Measurements from ENCODE around the gene SMARCD1.

The SMARCD1 gene

DNA sequence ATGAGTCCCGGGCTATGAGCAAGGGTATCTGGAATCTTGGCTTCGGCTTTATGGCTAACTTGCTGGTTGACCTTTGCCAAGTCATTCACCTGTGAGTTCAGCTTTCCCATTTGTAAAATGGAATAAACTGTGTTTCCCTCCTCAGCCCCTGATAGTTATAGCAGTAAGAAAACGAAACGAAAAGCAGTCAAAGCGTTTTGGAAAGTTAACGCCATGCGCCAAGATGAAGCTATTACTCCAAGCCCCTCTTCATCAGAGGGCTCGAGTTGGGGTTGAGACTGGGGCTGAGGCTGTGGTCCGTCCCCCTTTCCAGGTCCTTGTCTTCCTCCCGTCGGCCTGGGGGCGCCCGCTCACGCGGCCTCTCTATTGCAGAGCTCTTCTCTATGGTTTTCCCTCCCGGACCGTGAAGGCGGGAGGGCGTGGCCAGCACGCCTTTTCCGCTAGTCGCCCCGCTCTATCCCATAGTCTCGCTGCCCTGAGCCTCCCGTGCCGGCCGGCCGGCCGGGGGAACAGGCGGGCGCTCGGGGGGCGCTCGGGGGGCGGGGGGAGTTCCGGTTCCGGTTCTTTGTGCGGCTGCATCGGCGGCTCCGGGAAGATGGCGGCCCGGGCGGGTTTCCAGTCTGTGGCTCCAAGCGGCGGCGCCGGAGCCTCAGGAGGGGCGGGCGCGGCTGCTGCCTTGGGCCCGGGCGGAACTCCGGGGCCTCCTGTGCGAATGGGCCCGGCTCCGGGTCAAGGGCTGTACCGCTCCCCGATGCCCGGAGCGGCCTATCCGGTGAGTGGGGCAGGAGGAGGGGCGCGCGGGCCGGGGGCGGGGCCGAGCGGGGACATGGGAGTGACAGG is at the start of gene SMARCD1:
Gene SMARCD1, plus strand, starts transcription at position 568 of the 840 bp plus-strand sequence. Its CDS starts 28 bp downstream, at position 596.
- peak; percentile 34 to 94 (median 86) for DNase-seq

DNA sequence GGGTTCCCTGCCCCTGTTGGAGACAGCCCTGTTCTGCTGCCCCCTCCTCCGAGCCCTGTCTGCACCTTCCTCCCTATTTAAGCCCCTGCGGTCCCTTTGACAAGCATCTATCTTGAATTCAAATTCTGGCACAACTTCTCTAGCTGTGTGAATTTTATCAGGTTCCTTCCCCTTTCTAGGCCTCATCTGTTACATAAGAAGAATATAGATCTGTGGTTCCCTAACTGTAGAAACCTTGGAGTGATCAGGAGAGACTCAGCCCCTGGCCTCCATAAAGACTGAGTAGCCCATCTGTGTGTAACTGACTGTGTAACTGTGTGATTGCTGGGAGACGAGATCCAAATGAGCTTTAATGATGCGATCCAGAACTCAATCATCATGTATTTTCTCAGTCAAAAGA is 46.8 kb upstream of the SMARCD1 start:
- DNase-seq = no peak

DNA sequence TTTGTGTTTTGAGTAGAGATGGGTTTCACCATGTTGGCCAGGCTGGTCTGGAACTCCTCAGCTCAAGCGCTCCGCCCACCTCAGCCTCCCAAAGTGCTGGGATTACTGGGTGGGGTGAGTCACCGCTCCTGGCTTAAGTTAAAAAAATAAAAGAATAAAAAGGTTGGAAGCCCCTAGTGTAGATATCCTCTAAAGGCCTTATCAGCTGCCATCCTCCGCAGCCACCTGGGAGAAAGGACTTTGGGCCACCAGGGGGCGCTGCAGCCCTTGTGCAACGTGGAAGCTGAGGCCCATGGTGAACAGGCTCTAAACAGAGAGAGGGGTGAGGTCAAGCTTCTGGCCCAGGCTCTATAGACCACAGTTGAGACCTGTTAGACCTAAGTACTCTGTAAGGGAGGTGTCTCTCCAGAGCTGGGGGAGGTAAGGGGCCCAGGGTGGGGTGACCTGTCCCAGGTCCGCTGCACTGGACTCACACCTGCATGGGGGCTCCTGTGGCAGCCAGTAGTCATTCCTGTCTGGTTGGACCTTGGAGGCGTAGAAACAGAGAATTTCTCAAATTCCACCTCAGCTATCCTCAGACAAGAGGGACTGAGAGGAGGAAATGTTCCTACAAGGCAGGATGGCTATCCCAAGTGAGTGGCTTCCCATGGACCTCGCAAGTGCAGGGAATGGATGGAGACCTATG is 45.8 kb upstream of the SMARCD1 start:
- DNase-seq = peak in 11 of 14 donors; percentile 25 to 79 (median 59)

DNA sequence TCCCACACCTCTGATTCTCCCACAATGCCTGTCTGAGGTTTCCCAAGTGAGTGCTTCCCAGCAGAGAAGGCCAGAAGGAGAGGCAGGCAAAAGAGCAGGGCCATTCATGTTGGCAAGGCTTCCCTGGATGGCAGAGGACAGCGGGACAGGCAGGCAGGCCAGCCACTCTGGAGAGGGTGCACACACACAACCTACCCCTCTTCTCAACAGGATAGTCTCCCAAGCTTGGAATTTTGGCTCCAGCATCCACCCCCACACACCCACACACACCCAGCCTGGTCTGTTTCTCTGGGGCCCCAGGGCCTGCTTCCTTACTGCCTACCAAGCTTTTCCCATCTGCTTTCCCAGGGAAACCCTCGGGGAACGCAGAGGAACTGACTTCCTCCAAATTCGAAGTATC is 44.5 kb upstream of the SMARCD1 start:
- no peak for DNase-seq

DNA sequence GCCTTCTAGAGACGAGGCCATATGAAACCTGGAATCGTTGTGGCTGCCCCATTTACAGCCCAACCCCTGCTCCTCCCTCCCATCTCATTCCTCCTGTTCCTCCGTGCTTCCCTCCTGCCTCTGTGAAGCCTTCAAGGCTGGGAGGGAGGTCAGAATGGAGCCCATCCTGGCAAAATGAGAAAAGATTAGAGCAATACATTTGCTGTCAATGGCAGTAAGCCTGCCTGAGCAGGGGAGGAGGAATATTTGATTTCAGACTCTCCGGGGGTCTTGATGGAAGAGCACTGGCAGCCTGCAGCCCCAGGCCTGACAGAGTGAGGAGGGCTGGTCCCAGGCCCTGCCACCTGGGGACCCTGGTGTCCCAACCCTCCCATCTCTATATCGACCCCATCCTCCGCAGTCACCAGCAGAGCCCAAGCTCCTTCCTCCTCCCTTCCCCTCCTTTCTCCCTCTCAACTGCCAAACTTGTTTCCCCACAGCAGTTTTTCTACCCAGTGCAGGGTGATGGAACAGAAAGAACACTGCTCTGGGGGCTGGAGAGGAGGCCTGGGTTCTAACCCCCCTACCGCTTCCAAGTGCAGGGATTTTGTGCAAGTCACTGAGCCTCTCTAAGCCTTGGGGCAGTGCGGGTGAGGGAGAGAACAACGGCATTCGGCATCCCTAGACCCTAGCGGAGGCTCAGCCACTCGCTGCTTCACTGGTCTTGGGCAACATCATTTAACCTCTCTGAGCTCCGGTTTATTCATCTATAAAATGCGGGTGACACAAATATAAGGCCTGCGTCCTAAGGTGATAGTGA is 43.9 kb upstream of the SMARCD1 start:
- DNase-seq = no peak

DNA sequence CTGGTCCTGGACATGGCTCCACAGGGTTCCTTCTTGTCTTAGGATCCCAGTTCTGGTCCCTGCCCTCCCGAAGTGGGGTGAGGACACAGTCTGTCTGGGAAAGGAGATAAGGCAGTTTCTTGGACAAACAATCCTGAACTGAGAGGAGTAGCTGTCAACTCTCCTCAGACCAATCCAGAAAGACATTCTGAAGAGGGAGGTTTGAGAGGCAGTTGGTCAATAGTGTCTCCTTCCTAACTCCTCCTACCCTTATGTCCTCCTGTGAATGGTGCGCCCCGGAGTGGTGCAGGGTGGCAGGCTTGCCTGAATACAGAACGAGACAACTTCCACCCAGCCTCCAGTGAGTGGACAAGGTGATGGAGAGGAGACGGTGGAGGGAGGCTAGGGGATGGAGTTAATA is 43.2 kb upstream of the SMARCD1 start:
- DNase-seq = no peak

DNA sequence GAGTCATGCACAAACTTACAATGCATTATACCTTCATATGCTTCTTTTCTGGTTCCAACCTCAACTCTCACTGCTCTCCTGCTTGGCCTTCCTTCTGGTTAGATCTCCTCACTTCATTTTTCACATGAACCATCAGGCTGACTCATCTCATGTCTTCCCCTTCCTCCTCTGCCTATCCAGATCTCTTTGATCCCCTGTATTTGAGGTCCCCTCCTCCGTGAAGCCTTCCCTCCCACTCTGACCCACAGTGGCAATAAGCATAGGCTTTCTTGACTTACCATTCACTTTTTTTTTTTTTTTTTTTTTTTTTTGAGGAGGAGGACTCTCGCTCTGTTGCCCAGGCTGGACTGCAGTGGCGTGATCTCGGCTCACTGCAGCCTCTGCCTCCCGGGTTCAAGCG is 42.4 kb upstream of the SMARCD1 start:
- no peak for DNase-seq

DNA sequence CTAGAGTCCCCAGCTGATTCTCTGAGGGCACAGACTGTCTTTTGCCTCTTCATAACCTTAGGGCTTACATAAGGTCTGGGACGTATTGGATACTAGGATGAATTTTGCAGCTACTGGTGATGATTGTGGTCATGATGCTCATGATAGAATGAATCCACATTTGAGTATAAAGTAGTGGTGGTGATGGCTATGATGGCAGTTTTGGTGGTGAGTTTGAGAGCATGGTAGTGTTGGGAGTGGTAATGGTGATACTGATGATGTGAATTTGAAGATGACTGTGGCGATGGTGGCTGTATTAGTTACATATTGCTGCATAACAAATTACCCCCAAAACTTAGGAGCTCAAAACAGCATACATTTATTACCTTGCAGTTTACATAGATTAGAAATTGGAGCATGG is 41.8 kb upstream of the SMARCD1 start:
- DNase-seq = no peak

DNA sequence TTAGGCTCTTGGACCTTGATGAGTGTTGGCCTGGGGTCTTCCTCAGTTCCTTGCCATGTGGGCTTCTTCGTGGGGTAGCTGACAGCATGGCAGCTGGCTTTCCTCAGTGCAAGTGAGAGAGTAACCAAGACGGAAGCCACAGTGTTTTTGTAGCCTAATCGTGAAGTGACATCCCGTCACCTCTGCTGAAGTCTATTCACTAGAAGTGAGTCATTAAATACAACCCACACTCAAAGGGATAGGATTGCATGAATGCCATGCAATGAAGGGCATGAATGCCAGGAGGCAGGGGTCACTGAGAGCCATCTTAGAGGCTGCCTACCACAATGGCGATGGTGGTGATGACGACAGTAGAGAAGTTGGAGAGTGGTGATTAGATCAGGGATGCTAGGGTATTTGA is 41.3 kb upstream of the SMARCD1 start:
- DNase-seq = no peak

DNA sequence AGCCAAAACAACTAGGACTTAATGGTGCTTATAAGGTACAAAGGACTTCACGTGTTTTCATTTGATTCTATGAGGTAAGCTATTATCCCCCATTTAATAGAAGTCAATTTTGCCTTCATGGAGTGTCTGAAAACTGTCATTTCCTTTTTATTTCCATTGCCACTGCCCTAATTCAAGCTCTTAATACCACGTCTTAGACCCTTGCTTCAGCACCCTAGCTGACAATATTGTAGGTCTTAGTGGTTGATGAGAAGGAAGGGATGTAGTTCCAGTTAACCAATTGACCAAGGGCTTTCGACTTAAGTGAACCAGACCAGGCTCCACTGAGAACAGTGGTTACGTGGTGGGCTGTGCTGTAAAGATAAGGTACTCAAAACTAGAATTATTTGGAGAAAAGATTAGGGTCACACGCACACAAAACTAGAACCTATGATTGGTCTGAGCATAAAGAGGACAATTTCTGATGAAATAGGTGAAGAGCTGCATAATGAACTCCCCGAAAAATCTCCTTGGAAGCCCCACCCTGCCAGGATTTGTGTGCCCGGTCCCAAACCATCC is 37.4 kb upstream of the SMARCD1 start:
- DNase-seq = no peak

DNA sequence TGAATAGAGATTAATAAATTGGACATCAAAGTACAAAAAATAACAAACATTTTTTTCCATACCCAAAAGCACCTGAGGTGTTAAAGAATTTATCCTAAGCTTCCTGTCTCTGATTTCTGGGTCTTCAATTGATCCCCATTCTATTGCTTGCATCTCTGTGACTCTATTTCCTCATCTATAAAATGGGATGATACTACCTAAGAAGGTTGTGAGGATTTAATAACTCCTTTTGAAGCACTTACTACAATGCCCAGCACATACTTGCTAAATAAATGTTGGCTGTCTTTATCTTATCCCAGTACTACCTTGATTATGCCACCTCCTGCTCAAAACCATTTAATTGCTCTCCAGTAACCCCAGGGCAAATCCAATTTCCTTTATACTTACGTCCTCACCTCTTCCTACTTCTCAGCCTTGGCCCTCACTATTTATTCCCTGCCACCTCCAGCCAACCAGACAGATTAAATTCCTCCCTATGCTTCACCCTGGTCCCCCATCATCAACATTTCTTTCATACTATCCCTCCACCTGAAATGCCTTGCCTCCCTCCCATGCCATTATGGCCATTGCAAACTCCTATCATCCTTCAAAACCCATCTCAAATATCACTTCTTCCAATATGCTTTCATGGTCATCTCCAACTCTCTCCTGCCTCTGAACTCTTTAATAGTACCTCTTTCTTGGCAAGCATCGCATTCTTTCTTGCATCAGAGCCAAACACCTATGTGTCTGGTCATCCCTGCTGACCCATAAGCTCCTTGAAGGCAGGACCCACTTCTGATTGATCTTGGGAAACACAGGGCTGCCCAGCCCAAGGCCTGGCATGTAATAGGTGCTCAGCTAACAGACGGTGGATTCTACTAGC is 35.7 kb upstream of the SMARCD1 start:
- no peak for DNase-seq

DNA sequence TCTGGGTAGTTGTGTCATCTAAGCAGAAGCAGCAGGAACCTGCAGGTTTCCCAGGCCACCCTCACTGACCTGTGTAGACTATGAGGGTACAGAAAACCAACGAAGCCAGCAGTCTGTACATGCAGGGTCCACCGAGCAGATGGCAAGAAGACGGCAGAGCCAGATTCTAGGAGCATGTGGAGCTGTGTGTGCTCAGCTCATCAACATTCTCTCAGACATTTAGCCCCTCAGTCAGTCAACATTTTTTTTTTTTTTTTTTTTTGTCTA is 35.1 kb upstream of the SMARCD1 start:
- DNase-seq = no peak

DNA sequence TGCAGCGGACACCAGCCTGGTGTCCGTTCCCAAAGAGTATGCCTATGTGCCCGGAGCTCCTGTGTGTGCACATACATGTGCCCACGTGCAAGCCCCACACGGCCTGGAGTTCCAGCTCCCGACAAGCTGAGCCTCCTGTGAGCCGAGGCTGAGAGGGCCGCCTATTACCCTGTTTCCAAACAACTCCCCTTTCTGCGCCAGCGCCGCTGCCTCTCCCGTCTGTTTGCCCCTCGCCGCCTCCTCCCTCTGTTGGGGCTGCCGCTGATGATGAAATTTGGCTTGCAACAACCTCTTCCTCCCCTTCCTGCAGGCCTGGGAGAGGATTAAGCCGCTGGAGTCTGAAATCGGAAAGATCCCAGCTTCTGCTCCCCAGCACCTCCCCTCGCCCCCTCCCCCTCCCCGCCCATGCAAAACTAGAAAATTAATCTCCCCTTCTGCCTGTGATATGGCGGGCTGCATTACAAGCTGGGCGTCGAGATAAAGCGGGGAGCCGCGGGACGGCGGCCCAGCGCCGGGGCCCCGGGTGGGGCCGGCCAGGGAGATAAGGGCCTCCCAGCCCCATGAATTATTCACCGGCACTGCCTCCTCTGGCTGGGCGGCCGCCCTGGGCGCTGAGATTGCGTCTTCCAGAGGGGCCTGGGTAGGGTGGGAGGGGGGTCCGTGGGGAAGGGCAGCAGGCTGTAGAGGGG is 34.6 kb upstream of the SMARCD1 start:
- no peak for DNase-seq

DNA sequence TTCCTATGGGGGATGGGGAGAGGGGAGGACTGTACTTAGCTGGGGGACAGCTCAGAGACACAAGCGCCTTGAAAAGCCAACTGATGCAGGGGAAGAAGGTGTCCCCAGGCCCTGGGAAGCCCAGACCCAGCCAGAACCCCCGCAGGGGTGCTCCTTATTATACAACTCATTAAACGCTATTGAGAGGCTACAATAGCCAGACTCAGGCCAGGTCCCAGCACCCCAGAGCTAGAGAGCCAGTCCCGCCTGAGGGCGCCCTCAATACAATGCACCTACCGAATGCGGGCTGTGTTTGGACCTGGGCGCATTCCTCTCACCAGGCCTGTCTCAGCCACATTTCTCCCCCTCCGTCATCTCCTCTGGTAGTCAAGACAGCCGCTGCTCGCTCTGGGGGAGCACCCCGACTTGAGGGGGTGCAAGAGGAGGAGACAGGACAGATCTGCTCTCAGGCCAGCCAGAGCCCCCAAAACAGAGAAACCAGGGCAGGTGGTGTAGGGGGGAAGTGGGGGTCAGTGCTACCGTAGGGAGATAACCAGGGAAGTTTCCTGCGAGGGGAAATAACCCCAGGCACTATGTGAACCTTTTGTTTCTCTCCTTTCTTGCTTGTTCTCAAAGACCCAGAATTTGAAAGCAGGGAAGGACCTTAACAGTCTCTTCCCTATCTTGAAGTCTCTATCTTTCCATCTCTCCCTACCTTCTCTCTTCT is 33.9 kb upstream of the SMARCD1 start:
- no peak for DNase-seq

DNA sequence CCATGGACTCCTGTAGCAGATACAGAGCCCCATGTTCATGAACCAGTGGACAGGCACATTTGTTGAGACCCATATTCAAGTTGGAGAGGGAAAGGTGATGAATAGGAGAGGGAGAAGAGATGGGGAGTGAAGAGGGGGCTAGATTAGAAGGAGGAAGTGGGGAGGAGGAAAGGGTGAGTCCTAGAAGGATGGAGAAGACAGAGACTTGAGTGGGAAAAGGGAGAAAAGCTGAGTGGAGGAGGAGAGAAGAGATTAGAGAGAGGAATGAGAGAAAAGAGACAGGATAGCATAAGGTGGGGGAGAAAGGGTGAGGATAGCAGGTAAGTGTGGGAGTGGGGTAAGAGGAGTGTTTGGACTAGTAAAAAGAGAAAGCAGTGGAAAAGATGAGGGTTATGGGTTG is 32.6 kb upstream of the SMARCD1 start:
- no peak for DNase-seq

DNA sequence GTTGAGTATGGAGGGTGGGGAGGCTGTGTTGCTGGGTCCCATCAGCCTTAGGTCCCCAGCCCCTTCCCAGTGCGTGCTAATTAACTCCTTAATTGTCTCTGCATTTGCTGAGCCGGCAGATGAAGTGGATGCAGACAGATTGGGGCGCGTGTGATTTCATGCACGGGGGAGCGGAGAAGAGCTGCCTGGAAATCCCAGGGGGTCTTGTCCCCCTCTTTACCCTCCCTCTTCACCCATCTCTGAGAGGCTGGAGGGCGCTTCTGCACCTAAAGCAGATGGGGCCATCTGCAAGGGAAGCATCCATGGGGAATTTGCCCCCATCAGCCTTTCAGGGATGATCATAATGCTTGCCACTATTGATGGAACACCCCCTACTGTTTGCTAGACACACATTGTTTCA is 32.2 kb upstream of the SMARCD1 start:
- DNase-seq = no peak

DNA sequence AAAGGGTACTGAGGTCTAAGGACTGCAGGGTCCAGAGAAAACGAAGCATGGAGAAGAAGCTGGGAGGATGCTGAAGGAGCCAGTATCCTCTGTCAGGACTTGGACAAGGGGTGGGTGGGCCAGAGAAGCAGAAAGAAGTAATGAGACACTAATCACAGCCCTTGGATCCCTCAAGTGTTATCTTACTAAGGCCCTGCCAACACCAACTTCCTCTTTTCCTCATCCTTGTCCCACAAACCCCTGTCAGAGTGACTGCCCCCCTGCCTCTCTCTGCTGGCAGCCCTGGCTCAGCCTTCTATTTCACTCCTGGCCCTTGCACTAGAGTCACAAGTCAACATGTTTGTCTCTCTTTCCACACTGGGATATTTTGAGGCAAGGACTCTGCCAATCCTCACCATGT is 31.6 kb upstream of the SMARCD1 start:
- DNase-seq = no peak

DNA sequence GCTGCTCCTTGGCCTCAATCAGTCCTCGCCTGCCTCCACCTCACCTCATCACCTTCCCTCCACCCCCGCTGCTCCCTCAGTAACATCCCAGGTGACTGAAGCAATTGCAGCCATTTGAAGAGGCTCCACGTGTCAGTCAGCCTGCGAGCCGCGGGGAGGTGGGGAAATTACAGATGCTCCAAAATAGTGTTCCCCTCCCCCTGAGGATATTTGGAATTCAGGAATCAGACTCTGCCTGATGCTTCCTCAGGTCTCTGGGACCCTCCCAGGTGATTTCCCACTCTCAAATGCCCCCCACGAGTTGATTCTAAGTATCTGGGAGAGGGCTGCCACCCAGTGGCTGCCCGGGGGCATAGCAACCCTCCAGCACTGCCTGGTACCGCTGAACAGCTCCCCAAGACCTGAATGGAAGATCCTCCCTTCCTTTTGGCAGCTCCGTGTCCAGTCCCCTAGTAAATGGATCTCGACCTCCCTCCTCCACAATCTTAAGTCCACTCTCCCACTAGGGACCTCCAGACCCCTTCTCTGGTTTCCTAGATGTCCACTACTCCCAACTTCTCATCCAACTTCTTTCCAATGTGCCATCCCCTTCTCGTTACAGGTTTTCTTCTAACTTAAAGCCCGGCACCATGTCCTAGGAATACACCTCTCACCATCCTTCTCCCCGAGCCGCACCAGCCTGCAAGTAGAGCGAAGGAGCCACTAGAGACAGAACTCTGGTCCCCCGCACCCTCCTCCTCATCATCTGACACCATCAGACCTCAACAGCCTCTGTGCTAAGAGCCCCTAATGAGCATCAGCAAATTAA is 29.1 kb upstream of the SMARCD1 start:
- peak in 9 of 14 donors; percentile 27 to 65 (median 42) for DNase-seq

DNA sequence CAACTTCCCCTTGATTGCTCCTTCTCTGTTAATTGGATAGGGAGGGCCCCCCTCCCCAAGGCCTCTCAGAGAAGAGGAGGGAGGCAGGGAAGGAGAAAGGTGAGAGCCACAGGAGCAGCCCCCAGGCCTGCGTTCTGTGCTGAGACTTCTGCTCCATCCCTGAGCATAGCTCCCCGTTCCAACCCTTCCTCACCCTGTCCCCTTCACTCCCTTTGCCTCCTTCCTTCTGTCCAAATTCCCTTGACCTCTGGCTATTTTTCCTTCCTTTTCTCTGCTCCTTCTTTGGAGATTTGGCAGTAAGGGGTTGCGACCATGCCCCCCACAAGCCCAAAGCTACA is 28.5 kb upstream of the SMARCD1 start:
- peak in 2 of 14 donors; percentile 40 to 65 for DNase-seq
